HepG2 (cell line): ENCODE measurements around the gene IFI35. TPM values are rescaled to one million over a fixed set of nuclear protein-coding genes. Genes with fewer than 3 reads are reported as not detected.
"Not testable (repeated sequence)": the region's sequence is repeated elsewhere in the genome, so short reads cannot be mapped to it uniquely, and the experiment has no call there.

ENCODE experiments used
- ATAC-seq: fragments of 200-7000 bp; cut with Tn5 transposase; 3 replicates; pipeline ENCODE4 v1.9.1; 2020; ENCODE audit warnings: mild to moderate bottlenecking, moderate library complexity
- BruUV-seq: library from RNA; stranded (reverse); fragments of 400-500 nt; replicated peaks from 2 replicates; lab custom pipeline; 2021; lab: Mats Ljungman, UMichigan
- CTCF ChIA-PET: fragments of 300-600 bp; formaldehyde crosslinking; extraction: SDS; loops from one replicate; lab custom pipeline; 2021; ENCODE audit warnings: low total read pairs, inconsistent platforms, low intra/inter-chr PET ratio; lab: Yijun Ruan, JAX
- POLR2A ChIA-PET: fragments of 350-600 bp; sonication (Branson Sonifier 250); formaldehyde crosslinking; loops from one replicate; lab custom pipeline; 2020; ENCODE audit warnings: antibody characterized with exemption, inconsistent platforms; lab: Yijun Ruan, JAX
- DNase-seq: peaks from one replicate; pipeline ENCODE4 v3.0.0-alpha.2; 2015; ENCODE audit warnings: low spot score
- FAIRE-seq: peaks from 3 replicates; lab custom pipeline; 2011; peaks lifted over from hg19 to GRCh38; lab: Jason Lieb, UNC
- H2AFZ ChIP-seq: one replicate; pipeline ENCODE4 v1.6.1; 2011; ENCODE audit warnings: low read length, inconsistent platforms
- H3K27ac ChIP-seq: fragments of 300-600 bp; 3 replicates; pipeline ENCODE4 v1.8.0; 2011; ENCODE audit warnings: mixed run types, mild to moderate bottlenecking, mixed read lengths, low read length, inconsistent platforms; ENCODE audit not compliant: insufficient read depth; ENCODE audit errors: extremely low read length
- H3K27me3 ChIP-seq, 2 experiments: fragments of 200-600 bp in 1 of 2; 2 replicates in 1 of 2; 3 replicates in 1 of 2; pipeline versions ENCODE4 v1.6.0 to v1.8.0; 2011; ENCODE audit warnings: low read length in 2 of 2, mild to moderate bottlenecking in 2 of 2, moderate library complexity in 2 of 2, inconsistent platforms in 1 of 2; ENCODE audit not compliant: insufficient read depth in 2 of 2, control insufficient read depth in 1 of 2
- H3K36me3 ChIP-seq, 2 experiments: fragments of 200-600 bp in 1 of 2; replicated peaks in 1 of 2; 2 replicates in 1 of 2; 3 replicates in 1 of 2; pipeline versions ENCODE4 v1.5.1 to v1.8.0; 2011; ENCODE audit warnings: low read length in 2 of 2, inconsistent platforms in 1 of 2; ENCODE audit not compliant: insufficient read depth in 2 of 2, control insufficient read depth in 1 of 2
- H3K4me1 ChIP-seq: 2 replicates; pipeline ENCODE4 v1.5.1; 2012; ENCODE audit warnings: low read length, inconsistent platforms; ENCODE audit not compliant: insufficient read depth
- H3K4me2 ChIP-seq: 2 replicates; pipeline ENCODE4 v1.6.0; 2011; ENCODE audit warnings: low read depth, low read length, inconsistent platforms
- H3K4me3 ChIP-seq, 3 experiments: fragments of 200-600 bp in 1 of 3; sonication (generic), shearing (Covaris generic) in 1 of 3; replicated peaks in 1 of 3; 2 replicates each; pipeline ENCODE4 v1.5.1; 2011 to 2016; ENCODE audit warnings: low read length in 3 of 3, inconsistent platforms in 2 of 3, low read depth in 2 of 3, mild to moderate bottlenecking in 2 of 3, control low read depth in 1 of 3, mixed read lengths in 1 of 3; ENCODE audit not compliant: insufficient read depth in 1 of 3
- H3K79me2 ChIP-seq: one replicate; pipeline ENCODE4 v1.6.1; 2011; ENCODE audit warnings: low read length, inconsistent platforms; ENCODE audit not compliant: insufficient read depth
- H3K9ac ChIP-seq: 2 replicates; pipeline ENCODE4 v1.6.0; 2011; ENCODE audit warnings: mild to moderate bottlenecking, low read depth, low read length, inconsistent platforms; ENCODE audit not compliant: insufficient read depth
- H3K9me3 ChIP-seq: 2 replicates; pipeline ENCODE4 v1.5.1; 2012; ENCODE audit warnings: mild to moderate bottlenecking, low read length
- H4K20me1 ChIP-seq: 2 replicates; pipeline ENCODE4 v1.6.0; 2011; ENCODE audit warnings: inconsistent platforms, mild to moderate bottlenecking, low read length, moderate library complexity; ENCODE audit not compliant: insufficient read depth
- POLR2A ChIP-seq, 2 experiments: IDR thresholded peaks; 2 replicates each; pipeline ENCODE4 v1.6.1; 2011; ENCODE audit warnings: low read depth in 2 of 2, low read length in 2 of 2, mild to moderate bottlenecking in 1 of 2, moderate library complexity in 1 of 2; ENCODE audit not compliant: insufficient read depth in 1 of 2
- SSRP1 ChIP-seq: IDR thresholded peaks from 2 replicates; pipeline ENCODE4 v1.6.1; 2016; ENCODE audit warnings: control low read depth
- ZNF512 ChIP-seq: sonication (generic); formaldehyde crosslinking; IDR thresholded peaks from 2 replicates; pipeline ENCODE4 v1.4.0; 2020; ENCODE audit warnings: mild to moderate bottlenecking, missing genetic modification reagents
- ZNF687 ChIP-seq: sonication (generic); formaldehyde crosslinking; IDR thresholded peaks from 2 replicates; pipeline ENCODE4 v1.5.1; 2020; ENCODE audit warnings: mild to moderate bottlenecking, missing genetic modification reagents, moderate library complexity
- ZNF75D ChIP-seq: sonication (generic); formaldehyde crosslinking; IDR thresholded peaks from 2 replicates; pipeline ENCODE4 v1.8.1; 2023; ENCODE audit warnings: missing genetic modification reagents, mild to moderate bottlenecking, borderline replicate concordance
- ZSCAN20 ChIP-seq: sonication (generic); formaldehyde crosslinking; IDR thresholded peaks from 2 replicates; pipeline ENCODE4 v1.4.0; 2020; ENCODE audit warnings: missing genetic modification reagents, mild to moderate bottlenecking, borderline replicate concordance
- WGBS: methylation state at CpG from one replicate; pipeline ENCODE4 v1.1.6; 2017; ENCODE audit warnings: low lambda C conversion rate; 5-methylcytosine and 5-hydroxymethylcytosine counted together
- in situ Hi-C: cut with HindIII; loops from 2 replicates; pipeline ENCODE4 v1.10.0; 2017; ENCODE audit warnings: low pct_unique_long_range_greater_than_20kb; ENCODE audit not compliant: extremely low pct_ligation_motif_present
- intact Hi-C: fragments of 100-400 bp; cut with micrococcal nuclease; formaldehyde crosslinking; loops from one replicate; pipeline ENCODE4 v1.10.0; 2022; ENCODE audit not compliant: unreplicated experiment
- polyA plus RNA-seq, 8 experiments: library from polyadenylated mRNA; depleted of rRNA in 3 of 8; stranded (reverse) in 7 of 8; unstranded in 1 of 8; fragments of >200 nt; fragmentation: Illumina TruSeq in 4 of 8; extraction: Trizol in 4 of 8; gene quantifications; 2 replicates each; pipeline versions ENCODE4 v1.2.1 to v1.2.3, GENCODE V29; 2011 to 2016; ENCODE audit warnings: low read depth in 4 of 8, missing spikeins in 1 of 8, mixed read lengths in 1 of 8; ENCODE audit not compliant: insufficient read depth in 1 of 8
- total RNA-seq, 5 experiments: library from RNA; depleted of rRNA; stranded (reverse); fragments of >200 nt; fragmentation: Illumina TruSeq; extraction: Trizol; gene quantifications; 2 replicates each; pipeline ENCODE4 v1.2.3, GENCODE V29; 2016; ENCODE audit warnings: low read depth in 1 of 5

The IFI35 gene
- total and polyA plus RNA-seq, 2 of the 13 experiments (the other 11 are each of a cell fraction or from before 2014, with no cell fraction given) = 28.9 to 38.1 TPM

GRCh38 chr17:42999003-42999525 is 7.5 kb upstream of the IFI35 start (continued):
- TF ChIP-seq ZNF512 (CRISPR knock-in tag) (no peak), ZSCAN20 (CRISPR knock-in tag) (0 out of 2 replicates have a peak, but pooled peaks have one; percentile 1)

- POLR2A ChIA-PET = interaction anchor here (0.8 to 1.9 kb wide), 3 partner anchors 10 to 26 kb away, joined by 3 to 12 read pairs (median 5); no protein-coding TSS in a partner anchor
- H2AFZ ChIP-seq, ATAC-seq, DNase-seq, H3K27me3 ChIP-seq, BruUV-seq, in situ Hi-C loops, H3K4me3 ChIP-seq, intact Hi-C loops, FAIRE-seq, H3K9me3 ChIP-seq, H3K9ac ChIP-seq, H3K27ac ChIP-seq, CTCF ChIA-PET: not testable (repeated sequence)
- Histone ChIP-seq H3K4me1 (peaks cover 67% of the 10 kb centered on the region), H4K20me1 (peaks cover 27% of the 10 kb centered on the region), H3K4me2 (0 out of 2 replicates have a peak overlapping the region, but pooled peaks have one; percentile 13), H3K79me2 (peaks cover 21% of the 10 kb centered on the region), H3K36me3 (peaks cover 14 to 33% of the 10 kb centered on the region in 2 experiments)
- TF ChIP-seq SSRP1 (CRISPR knock-in tag) (0 out of 2 replicates have a peak, but pooled peaks have one; percentile 25), POLR2A (IDR thresholded peaks at IDR 0.05; ENCODE audit: insufficient read depth in 1 of 2, low read depth in 2 of 2, low read length in 2 of 2) (peak in 1 of 2 experiments; percentile 30; a peak in 1 of 4 replicates), ZNF687 (peak; percentile 16), ZNF75D (CRISPR knock-in tag) (0 out of 2 replicates have a peak, but pooled peaks have one; percentile 36)
- 99% methylated on average over 13 of the region's 13 CpGs for WGBS
Measured at GRCh38 chr17:43000894-43001293, 5.7 kb upstream of the IFI35 start.
